Hippocampal formation (tissue), 2 donors: Measurements from ENCODE around the gene ALDH5A1.
"Not testable (repeated sequence)": the region's sequence is repeated elsewhere in the genome, so short reads cannot be mapped to it uniquely, and the experiment has no call there.

Experiments used
- DNase-seq, 2 donors: peaks; one replicate each; lab custom pipeline; 2025; lab: John Stamatoyannopoulos, UW

Gene ALDH5A1

GRCh38 chr6:24486065-24486464 lies 8.7 kb upstream of the ALDH5A1 start:
- DNase-seq: no peak

GRCh38 chr6:24489470-24489869 lies 5.3 kb upstream of the ALDH5A1 start, which contains the start of gene GPLD1:
Gene GPLD1, minus strand, starts transcription at chr6:24489578. Its CDS starts 67 bp downstream, at chr6:24489511.
- DNase-seq: no peak

- no peak for DNase-seq
Observed at GRCh38 chr6:24489881-24490280, 4.9 kb upstream of the ALDH5A1 start.

GRCh38 chr6:24490948-24491347 lies 3.8 kb upstream of the ALDH5A1 start:
- no peak for DNase-seq

GRCh38 chr6:24492475-24492874 lies 2.3 kb upstream of the ALDH5A1 start:
- no peak for DNase-seq

- DNase-seq: no peak
Observed at GRCh38 chr6:24493945-24494820, 586 bp upstream of the ALDH5A1 start.

- no peak for DNase-seq
Observed at GRCh38 chr6:24497254-24497970, 2.6 kb downstream of the ALDH5A1 start.

- no peak for DNase-seq
Observed at GRCh38 chr6:24500683-24501082, 5.9 kb downstream of the ALDH5A1 start.

GRCh38 chr6:24501374-24501773 lies 6.6 kb downstream of the ALDH5A1 start:
- DNase-seq: no peak

- no peak for DNase-seq
Observed at GRCh38 chr6:24501914-24502313, 7.1 kb downstream of the ALDH5A1 start.

- no peak for DNase-seq
Observed at GRCh38 chr6:24504287-24504648, 9.5 kb downstream of the ALDH5A1 start.

- no peak for DNase-seq
Observed at GRCh38 chr6:24504649-24505586, 10.1 kb downstream of the ALDH5A1 start.

- no peak for DNase-seq
Observed at GRCh38 chr6:24506814-24507520, 12.2 kb downstream of the ALDH5A1 start.

- not testable (repeated sequence) for DNase-seq
Observed at GRCh38 chr6:24511976-24512375, 17.2 kb downstream of the ALDH5A1 start.

GRCh38 chr6:24513602-24514001 lies 18.8 kb downstream of the ALDH5A1 start:
- DNase-seq: no peak

GRCh38 chr6:24517659-24518543 lies 23.1 kb downstream of the ALDH5A1 start:
- DNase-seq: no peak

GRCh38 chr6:24520929-24521546 lies 26.3 kb downstream of the ALDH5A1 start:
- DNase-seq: no peak

GRCh38 chr6:24522228-24523176 lies 27.7 kb downstream of the ALDH5A1 start:
- no peak for DNase-seq

- DNase-seq: no peak
Observed at GRCh38 chr6:24524329-24524728, 29.6 kb downstream of the ALDH5A1 start.
